Stomach (tissue), 4 donors: ENCODE data around the gene IQCB1.

Experiments
- CTCF ChIP-seq, 7 experiments: fragments of 450-650 bp in 4 of 7; fragments of 200-600 bp in 3 of 7; sonication (generic) in 3 of 7; IDR thresholded peaks; one replicate each; pipeline ENCODE4 v1.5.1; 2016 to 2019; ENCODE audit warnings: antibody characterized with exemption in 7 of 7, control low read depth in 2 of 7, mild to moderate bottlenecking in 1 of 7
- EP300 ChIP-seq: sonication (generic); formaldehyde crosslinking; IDR thresholded peaks from one replicate; pipeline ENCODE4 v1.6.1; 2017; ENCODE audit warnings: antibody characterized with exemption
- POLR2A ChIP-seq, 4 donors: fragments of 450-650 bp; IDR thresholded peaks; one replicate each; pipeline ENCODE4 v1.6.1; 2016; ENCODE audit warnings: antibody characterized with exemption in 4 of 4, control low read depth in 2 of 4, mild to moderate bottlenecking in 1 of 4, moderate library complexity in 1 of 4
- POLR2AphosphoS5 ChIP-seq, 3 donors: sonication (generic); formaldehyde crosslinking; IDR thresholded peaks; one replicate each; pipeline ENCODE4 v1.6.1; 2016; ENCODE audit warnings: antibody characterized with exemption in 3 of 3

- no peak for TF ChIP-seq CTCF (IDR thresholded peaks at IDR 0.05)
- TF ChIP-seq EP300: no peak
- TF ChIP-seq POLR2AphosphoS5 (IDR thresholded peaks at IDR 0.05): no peak
- no peak for TF ChIP-seq POLR2A (IDR thresholded peaks at IDR 0.05)
Measured at GRCh38 chr3:121793078-121793477, 41.8 kb downstream of the IQCB1 start.
